CD14-positive monocyte (primary cell): ENCODE data around the gene FLCN. TPM values are rescaled to one million over a fixed set of nuclear protein-coding genes. Genes with fewer than 3 reads are reported as not detected.

Experiments used
- DNase-seq, 3 donors: peaks; one replicate each; pipeline ENCODE4 v3.0.0-alpha.2; 2011 to 2022
- H2AFZ ChIP-seq: 2 replicates; pipeline ENCODE4 v1.6.0; 2012; ENCODE audit warnings: mild to moderate bottlenecking, low read depth, low read length, inconsistent platforms; ENCODE audit not compliant: insufficient read depth, poor library complexity, severe bottlenecking
- H3K27ac ChIP-seq, 2 donors: 1 replicate in 1 of 2; 2 replicates in 1 of 2; pipeline ENCODE4 v1.5.1; 2012 to 2013; ENCODE audit warnings: low read length in 2 of 2, control low read depth in 1 of 2, inconsistent platforms in 1 of 2, low read depth in 1 of 2, mild to moderate bottlenecking in 1 of 2
- H3K27me3 ChIP-seq, 2 donors: one replicate each; pipeline versions ENCODE4 v1.6.0 to v1.6.1; 2011 to 2013; ENCODE audit warnings: low read length in 2 of 2; ENCODE audit not compliant: control insufficient read depth in 2 of 2, insufficient read depth in 2 of 2
- H3K36me3 ChIP-seq, 2 donors: replicated peaks in 1 of 2; 1 replicate in 1 of 2; 2 replicates in 1 of 2; pipeline versions ENCODE4 v1.5.1 to v1.6.1; 2012 to 2013; ENCODE audit warnings: low read length in 2 of 2, control low read depth in 1 of 2, inconsistent platforms in 1 of 2, mild to moderate bottlenecking in 1 of 2; ENCODE audit not compliant: insufficient read depth in 2 of 2, control insufficient read depth in 1 of 2
- H3K4me1 ChIP-seq, 2 donors: 1 replicate in 1 of 2; 2 replicates in 1 of 2; pipeline versions ENCODE4 v1.5.1 to v1.6.1; 2012 to 2013; ENCODE audit warnings: low read length in 2 of 2, control low read depth in 1 of 2, inconsistent platforms in 1 of 2, mild to moderate bottlenecking in 1 of 2, moderate library complexity in 1 of 2; ENCODE audit not compliant: insufficient read depth in 2 of 2, control insufficient read depth in 1 of 2
- H3K4me2 ChIP-seq: replicated peaks from 2 replicates; pipeline ENCODE3; 2012; ENCODE audit warnings: low read length, moderate library complexity, mild to moderate bottlenecking; ENCODE audit not compliant: poor library complexity, severe bottlenecking; ENCODE audit errors: extremely low read depth
- H3K4me3 ChIP-seq, 3 experiments: fragments of 200-600 bp in 1 of 3; sonication (generic) in 1 of 3; replicated peaks in 1 of 3; 1 replicate in 2 of 3; 2 replicates in 1 of 3; pipeline ENCODE4 v1.5.1; 2011 to 2013; ENCODE audit warnings: low read length in 3 of 3, mild to moderate bottlenecking in 3 of 3, control low read depth in 2 of 3, low read depth in 2 of 3, inconsistent platforms in 1 of 3, moderate library complexity in 1 of 3
- H3K79me2 ChIP-seq: 2 replicates; pipeline ENCODE4 v1.6.0; 2012; ENCODE audit warnings: mild to moderate bottlenecking, control low read depth, inconsistent platforms, low read length, moderate library complexity; ENCODE audit not compliant: insufficient read depth
- H3K9ac ChIP-seq: 2 replicates; pipeline ENCODE4 v1.6.0; 2017; ENCODE audit warnings: low read length, mild to moderate bottlenecking; ENCODE audit not compliant: insufficient read depth, poor library complexity, severe bottlenecking
- H3K9me3 ChIP-seq, 2 donors: replicated peaks in 1 of 2; 1 replicate in 1 of 2; 2 replicates in 1 of 2; pipeline versions ENCODE4 v1.5.1 to v1.6.1; 2012 to 2013; ENCODE audit warnings: low read length in 2 of 2, control low read depth in 1 of 2; ENCODE audit not compliant: control insufficient read depth in 1 of 2, insufficient read depth in 1 of 2
- H4K20me1 ChIP-seq: 2 replicates; pipeline ENCODE4 v1.6.0; 2012; ENCODE audit warnings: mild to moderate bottlenecking, low read length, control low read depth, moderate library complexity; ENCODE audit not compliant: insufficient read depth
- H3K27ac Mint-ChIP-seq, 7 donors: one replicate each; pipeline ENCODE4 v1.8.0; 2020; ENCODE audit warnings: mild to moderate bottlenecking in 7 of 7, mixed read lengths in 7 of 7, moderate library complexity in 6 of 7, inconsistent platforms in 2 of 7
- H3K27me3 Mint-ChIP-seq, 3 donors: one replicate each; pipeline ENCODE4 v1.8.0; 2021 to 2022; ENCODE audit warnings: low read depth in 3 of 3, mild to moderate bottlenecking in 3 of 3, mixed read lengths in 3 of 3, moderate library complexity in 3 of 3, inconsistent platforms in 1 of 3
- H3K36me3 Mint-ChIP-seq, 2 donors: one replicate each; pipeline ENCODE4 v1.8.0; 2020; ENCODE audit warnings: mixed read lengths in 2 of 2, inconsistent platforms in 1 of 2, mild to moderate bottlenecking in 1 of 2
- H3K4me1 Mint-ChIP-seq: one replicate; pipeline ENCODE4 v1.8.0; 2020; ENCODE audit warnings: mild to moderate bottlenecking, mixed read lengths
- H3K4me3 Mint-ChIP-seq, 2 donors: one replicate each; pipeline ENCODE4 v1.8.0; 2020; ENCODE audit warnings: mild to moderate bottlenecking in 2 of 2, mixed read lengths in 2 of 2, moderate library complexity in 1 of 2
- H3K9me3 Mint-ChIP-seq, 7 donors: one replicate each; pipeline ENCODE4 v1.8.0; 2020 to 2022; ENCODE audit warnings: mixed read lengths in 7 of 7, mild to moderate bottlenecking in 6 of 7, moderate library complexity in 6 of 7, inconsistent platforms in 2 of 7
- WGBS: methylation state at CpG from one replicate; pipeline ENCODE4 v1.1.5; 2013; ENCODE audit warnings: missing lambda C conversion rate; ENCODE audit not compliant: insufficient coverage; 5-methylcytosine and 5-hydroxymethylcytosine counted together
- intact Hi-C, 2 donors: fragments of 100-400 bp; cut with micrococcal nuclease; formaldehyde crosslinking; loops; one replicate each; pipeline versions ENCODE4 v1.15.0 to v1.15.1; 2023
- polyA plus RNA-seq, 3 donors: library from polyadenylated mRNA; depleted of rRNA in 1 of 3; unstranded in 2 of 3; stranded (reverse) in 1 of 3; fragments of 300-500 nt in 2 of 3; fragments of >200 nt in 1 of 3; fragmentation: Illumina TruSeq in 2 of 3; gene quantifications; 1 replicate in 2 of 3; 2 replicates in 1 of 3; pipeline ENCODE4 v1.2.3, GENCODE V29; 2012 to 2021
- TF ChIP-seq, protein P1 (sequence below): fragments of 200-600 bp; IDR thresholded peaks from one replicate; pipeline ENCODE4 v1.8.0; 2022; ENCODE audit warnings: antibody characterized with exemption, mild to moderate bottlenecking

The FLCN gene
- polyA plus RNA-seq, 3 donors: 5.8 to 46.9 (median 8.0) TPM

DNA sequence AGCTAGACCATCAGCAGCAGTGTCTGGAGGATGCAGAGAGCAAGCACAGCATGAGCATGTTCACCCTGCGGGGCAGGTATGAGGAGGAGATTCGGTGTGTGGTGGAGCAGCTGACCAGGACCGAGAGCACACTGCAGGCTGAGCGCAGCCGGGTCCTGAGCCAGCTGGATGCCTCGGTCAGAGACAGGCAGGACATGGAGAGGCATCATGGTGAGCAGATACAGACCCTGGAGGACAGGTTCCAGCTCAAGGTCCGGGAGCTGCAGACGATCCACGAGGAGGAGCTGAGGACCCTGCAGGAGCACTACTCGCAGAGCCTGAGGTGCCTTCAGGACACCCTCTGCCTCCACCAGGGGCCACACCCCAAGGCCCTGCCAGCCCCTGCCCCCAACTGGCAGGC is 69.6 kb downstream of the FLCN start:
- Histone ChIP-seq H3K27me3 (no peaks in the 10 kb centered on the region), H3K79me2 (no peaks in the 10 kb centered on the region), H2AFZ (no peak overlapping the region), H3K4me2 (no peak overlapping the region), H3K27ac (no peak overlapping the region), H4K20me1 (no peaks in the 10 kb centered on the region), H3K9ac (no peak overlapping the region), H3K4me3 (no peak overlapping the region), H3K9me3 (no peaks in the 10 kb centered on the region), H3K36me3 (peaks cover 63 to 94% of the 10 kb centered on the region in 2 donors), H3K4me1 (no peaks in the 10 kb centered on the region)
- peaks cover 0 to 4% (median 2%) of the 10 kb centered on the region in 3 donors for H3K27me3 Mint-ChIP-seq
- WGBS: 97% methylated on average over 10 of the region's 10 CpGs
- H3K36me3 Mint-ChIP-seq: peaks cover 70 to 85% of the 10 kb centered on the region in 2 donors
- DNase-seq: no peak
- H3K9me3 Mint-ChIP-seq: no peaks in the 10 kb centered on the region
- TF ChIP-seq, protein P1, sequence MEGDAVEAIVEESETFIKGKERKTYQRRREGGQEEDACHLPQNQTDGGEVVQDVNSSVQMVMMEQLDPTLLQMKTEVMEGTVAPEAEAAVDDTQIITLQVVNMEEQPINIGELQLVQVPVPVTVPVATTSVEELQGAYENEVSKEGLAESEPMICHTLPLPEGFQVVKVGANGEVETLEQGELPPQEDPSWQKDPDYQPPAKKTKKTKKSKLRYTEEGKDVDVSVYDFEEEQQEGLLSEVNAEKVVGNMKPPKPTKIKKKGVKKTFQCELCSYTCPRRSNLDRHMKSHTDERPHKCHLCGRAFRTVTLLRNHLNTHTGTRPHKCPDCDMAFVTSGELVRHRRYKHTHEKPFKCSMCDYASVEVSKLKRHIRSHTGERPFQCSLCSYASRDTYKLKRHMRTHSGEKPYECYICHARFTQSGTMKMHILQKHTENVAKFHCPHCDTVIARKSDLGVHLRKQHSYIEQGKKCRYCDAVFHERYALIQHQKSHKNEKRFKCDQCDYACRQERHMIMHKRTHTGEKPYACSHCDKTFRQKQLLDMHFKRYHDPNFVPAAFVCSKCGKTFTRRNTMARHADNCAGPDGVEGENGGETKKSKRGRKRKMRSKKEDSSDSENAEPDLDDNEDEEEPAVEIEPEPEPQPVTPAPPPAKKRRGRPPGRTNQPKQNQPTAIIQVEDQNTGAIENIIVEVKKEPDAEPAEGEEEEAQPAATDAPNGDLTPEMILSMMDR: no peak
- intact Hi-C loops: no loop called here
- H3K27ac Mint-ChIP-seq: peak overlapping the region in 1 of 7 donors; percentile 78
- H3K4me1 Mint-ChIP-seq: peaks cover 3% of the 10 kb centered on the region
- no peak overlapping the region for H3K4me3 Mint-ChIP-seq

DNA sequence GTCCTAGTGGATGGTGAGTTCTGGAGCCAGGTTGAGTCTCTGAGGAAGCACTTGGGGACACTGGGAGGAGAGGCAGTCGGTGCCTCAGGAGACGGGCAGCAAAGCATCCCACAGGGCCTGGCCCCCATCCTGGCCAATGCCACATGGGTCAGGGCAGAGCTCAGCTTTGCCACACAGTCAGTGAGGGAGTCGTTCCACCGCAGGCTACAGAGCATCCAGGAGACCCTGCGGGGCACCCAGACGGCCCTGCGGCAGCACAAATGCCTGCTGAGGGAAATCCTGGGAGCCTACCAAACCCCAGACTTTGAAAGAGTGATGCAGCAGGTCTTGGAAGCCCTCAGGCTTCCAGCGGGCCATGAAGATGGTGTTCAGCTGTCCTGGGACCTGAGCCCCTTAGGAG is 70.5 kb downstream of the FLCN start:
- Histone ChIP-seq H2AFZ (no peak overlapping the region), H3K79me2 (no peaks in the 10 kb centered on the region), H3K4me1 (no peaks in the 10 kb centered on the region), H3K4me3 (no peak overlapping the region), H3K36me3 (peaks cover 63 to 94% of the 10 kb centered on the region in 2 donors), H3K27me3 (no peaks in the 10 kb centered on the region), H3K4me2 (no peak overlapping the region), H4K20me1 (no peaks in the 10 kb centered on the region), H3K9me3 (no peaks in the 10 kb centered on the region), H3K27ac (no peak overlapping the region), H3K9ac (no peak overlapping the region)
- Mint-ChIP-seq H3K27ac (no peak overlapping the region), H3K27me3 (peaks cover 0 to 5% (median 4%) of the 10 kb centered on the region in 3 donors), H3K4me3 (no peak overlapping the region), H3K4me1 (no peaks in the 10 kb centered on the region), H3K36me3 (peaks cover 71 to 85% of the 10 kb centered on the region in 2 donors), H3K9me3 (no peaks in the 10 kb centered on the region)
- TF ChIP-seq, protein P1: no peak
- intact Hi-C loops: no loop called here
- WGBS: 98% methylated on average over 8 of the region's 8 CpGs
- DNase-seq: no peak
